ENCODE results near the gene ARL6IP6. TPM values are rescaled to one million over a fixed set of nuclear protein-coding genes. Genes with fewer than 3 reads are reported as not detected.

ARL6IP6 gene
- total and polyA plus RNA-seq, 2 of the 13 experiments (the other 11 are each of a cell fraction or from before 2014, with no cell fraction given) = 45.0 to 65.9 TPM

GRCh38 chr2:152791979-152792378, 73.6 kb downstream of the ARL6IP6 start:
- H3K4me2 ChIP-seq (ENCODE audit: low read depth, low read length) = no peak overlapping the region
- H3K27ac ChIP-seq (ENCODE audit: extremely low read length, insufficient read depth, low read length) = no peak overlapping the region
- BruUV-seq (replicated peaks) = no TSS peak
- no peaks in the 10 kb centered on the region for H4K20me1 ChIP-seq (ENCODE audit: insufficient read depth, low read length)
- DNase-seq (ENCODE audit: low spot score) (no peak), ATAC-seq (no peak), FAIRE-seq (no peak)
- 4% methylated on average over 3 of the region's 3 CpGs for WGBS (ENCODE audit: low lambda C conversion rate)
- H3K27me3 ChIP-seq (ENCODE audit: control insufficient read depth in 1 of 2, insufficient read depth in 2 of 2, low read length in 2 of 2) = peaks cover 0 to 9% of the 10 kb centered on the region in 2 experiments; a peak in 3 of 5 replicates
- ChIA-PET CTCF (ENCODE audit: low intra/inter-chr PET ratio, low total read pairs) (no interaction called here), POLR2A (no interaction called here)
- no peaks in the 10 kb centered on the region for H3K36me3 ChIP-seq (replicated peaks in 1 of 2; ENCODE audit: control insufficient read depth in 1 of 2, insufficient read depth in 2 of 2, low read length in 2 of 2)
- H3K79me2 ChIP-seq (ENCODE audit: insufficient read depth, low read length) = no peaks in the 10 kb centered on the region
- H3K9ac ChIP-seq (ENCODE audit: insufficient read depth, low read depth, low read length) = no peak overlapping the region
- no peak overlapping the region for H2AFZ ChIP-seq (ENCODE audit: low read length)
- intact Hi-C loops (cut with micrococcal nuclease; ENCODE audit: unreplicated experiment) (no loop called here), in situ Hi-C loops (cut with HindIII; ENCODE audit: extremely low pct_ligation_motif_present, low pct_unique_long_range_greater_than_20kb) (no loop called here)
- H3K4me1 ChIP-seq (ENCODE audit: insufficient read depth, low read length) = no peaks in the 10 kb centered on the region
- H3K4me3 ChIP-seq (replicated peaks in 1 of 3; ENCODE audit: insufficient read depth in 1 of 3, low read depth in 2 of 3, low read length in 3 of 3) = no peak overlapping the region
- no peaks in the 10 kb centered on the region for H3K9me3 ChIP-seq (ENCODE audit: low read length)
- TF ChIP-seq ZNF33B (CRISPR knock-in tag; IDR thresholded peaks at IDR 0.05) (no peak), ZNF296 (CRISPR knock-in tag; conservative IDR thresholded peaks at IDR 0.05) (no peak), ZNF614 (CRISPR knock-in tag; IDR thresholded peaks at IDR 0.05; ENCODE audit: borderline replicate concordance) (no peak), ZNF317 (CRISPR knock-in tag; IDR thresholded peaks at IDR 0.05) (no peak), ZNF414 (CRISPR knock-in tag; IDR thresholded peaks at IDR 0.05) (no peak), ZNF780A (CRISPR knock-in tag; IDR thresholded peaks at IDR 0.05) (no peak), MATR3 (CRISPR knock-in tag; IDR thresholded peaks at IDR 0.05) (no peak), TCF7L2 (IDR thresholded peaks at IDR 0.05; ENCODE audit: low read depth, low read length) (no peak), UBTF (CRISPR knock-in tag; IDR thresholded peaks at IDR 0.05) (no peak), ZSCAN30 (CRISPR knock-in tag; IDR thresholded peaks at IDR 0.05) (no peak), ZNF468 (CRISPR knock-in tag; IDR thresholded peaks at IDR 0.05) (no peak), PHF8 (CRISPR knock-in tag; IDR thresholded peaks at IDR 0.05) (no peak), SMAD9 (CRISPR knock-in tag; IDR thresholded peaks at IDR 0.05) (no peak), TBX2 (CRISPR knock-in tag; IDR thresholded peaks at IDR 0.05; ENCODE audit: borderline replicate concordance) (no peak), E2F5 (CRISPR knock-in tag; conservative IDR thresholded peaks at IDR 0.05) (no peak), ZBED4 (CRISPR knock-in tag; IDR thresholded peaks at IDR 0.05; ENCODE audit: borderline replicate concordance) (no peak)
